ENCODE results near the gene ANLN. TPM values are rescaled to one million over a fixed set of nuclear protein-coding genes. Genes with fewer than 3 reads are reported as not detected.
"Not testable (repeated sequence)": the region's sequence is repeated elsewhere in the genome, so short reads cannot be mapped to it uniquely, and the experiment has no call there.

The ANLN gene
- total RNA-seq, 2 donors from 2014 or later: 2.2 to 2.4 TPM

- ATAC-seq (ENCODE audit: insufficient number of reproducible peaks, low FRiP score, low read depth): no peak
- Histone ChIP-seq H3K27ac (no peak overlapping the region), H3K36me3 (no peaks in the 10 kb centered on the region), H3K4me3 (no peak overlapping the region), H3K9me3 (no peaks in the 10 kb centered on the region), H3K4me1 (ENCODE audit: control insufficient read depth in 1 of 2, low read depth in 2 of 2) (peaks cover 0 to 17% of the 10 kb centered on the region in 2 donors), H3K27me3 (replicated peaks; ENCODE audit: insufficient read depth) (no peaks in the 10 kb centered on the region)
- no peak for DNase-seq (ENCODE audit: low spot score)
- TF ChIP-seq CTCF (IDR thresholded peaks at IDR 0.05): no peak
These were observed 84.8 kb downstream of the ANLN start for GRCh38 chr7:36474283-36475010.

- Histone ChIP-seq H3K9me3 (no peaks in the 10 kb centered on the region), H3K36me3 (no peaks in the 10 kb centered on the region), H3K4me3 (no peak overlapping the region), H3K4me1 (ENCODE audit: control insufficient read depth in 1 of 2, low read depth in 2 of 2) (peaks cover 0 to 12% of the 10 kb centered on the region in 2 donors), H3K27ac (no peak overlapping the region), H3K27me3 (replicated peaks; ENCODE audit: insufficient read depth) (no peaks in the 10 kb centered on the region)
- ATAC-seq (ENCODE audit: insufficient number of reproducible peaks, low FRiP score, low read depth) (no peak), DNase-seq (ENCODE audit: low spot score) (no peak)
- no peak for TF ChIP-seq CTCF (IDR thresholded peaks at IDR 0.05)
These were observed 85.3 kb downstream of the ANLN start for GRCh38 chr7:36475011-36475342.

GRCh38 chr7:36475381-36475780 is 85.7 kb downstream of the ANLN start:
- H3K36me3 ChIP-seq: no peaks in the 10 kb centered on the region
- no peak overlapping the region for H3K4me3 ChIP-seq
- H3K27me3 ChIP-seq (replicated peaks; ENCODE audit: insufficient read depth): no peaks in the 10 kb centered on the region
- no peak overlapping the region for H3K27ac ChIP-seq
- no peak for DNase-seq (ENCODE audit: low spot score)
- H3K9me3 ChIP-seq: no peaks in the 10 kb centered on the region
- ATAC-seq (ENCODE audit: insufficient number of reproducible peaks, low FRiP score, low read depth): no peak
- no peak for TF ChIP-seq CTCF (IDR thresholded peaks at IDR 0.05)
- H3K4me1 ChIP-seq (ENCODE audit: control insufficient read depth in 1 of 2, low read depth in 2 of 2): peaks cover 0 to 12% of the 10 kb centered on the region in 2 donors

GRCh38 chr7:36478745-36479144 is 89.1 kb downstream of the ANLN start:
- no peak for TF ChIP-seq CTCF (IDR thresholded peaks at IDR 0.05)
- no peak for ATAC-seq (ENCODE audit: insufficient number of reproducible peaks, low FRiP score, low read depth)

GRCh38 chr7:36483853-36484252 is 94.2 kb downstream of the ANLN start:
- not testable (repeated sequence) for ATAC-seq (ENCODE audit: insufficient number of reproducible peaks, low FRiP score, low read depth)

More at GRCh38 chr7:36478745-36479144, 89.1 kb downstream of the ANLN start:
- no peak overlapping the region for H3K27ac ChIP-seq
- no peaks in the 10 kb centered on the region for H3K4me1 ChIP-seq (ENCODE audit: control insufficient read depth in 1 of 2, low read depth in 2 of 2)
- H3K36me3 ChIP-seq: no peaks in the 10 kb centered on the region
- no peak for DNase-seq (ENCODE audit: low spot score)
- no peaks in the 10 kb centered on the region for H3K9me3 ChIP-seq
- no peaks in the 10 kb centered on the region for H3K27me3 ChIP-seq (replicated peaks; ENCODE audit: insufficient read depth)
- H3K4me3 ChIP-seq: no peak overlapping the region

GRCh38 chr7:36484265-36484664 is 94.6 kb downstream of the ANLN start:
- Histone ChIP-seq H3K4me3 (no peak overlapping the region), H3K27me3 (replicated peaks; ENCODE audit: insufficient read depth) (no peaks in the 10 kb centered on the region), H3K27ac (no peak overlapping the region), H3K36me3 (no peaks in the 10 kb centered on the region), H3K9me3 (no peaks in the 10 kb centered on the region), H3K4me1 (ENCODE audit: control insufficient read depth in 1 of 2, low read depth in 2 of 2) (no peaks in the 10 kb centered on the region)
- DNase-seq (ENCODE audit: low spot score) (no peak), ATAC-seq (ENCODE audit: insufficient number of reproducible peaks, low FRiP score, low read depth) (no peak)
- TF ChIP-seq CTCF (IDR thresholded peaks at IDR 0.05): no peak

More at GRCh38 chr7:36483853-36484252, 94.2 kb downstream of the ANLN start:
- H3K36me3 ChIP-seq; DNase-seq (ENCODE audit: low spot score); H3K27ac ChIP-seq; H3K4me3 ChIP-seq; H3K4me1 ChIP-seq (ENCODE audit: control insufficient read depth in 1 of 2, low read depth in 2 of 2); H3K27me3 ChIP-seq (replicated peaks; ENCODE audit: insufficient read depth); H3K9me3 ChIP-seq: not testable (repeated sequence)

Measured in thoracic aorta (tissue), 2 donors.